Right lobe of liver (tissue), 6 donors: ENCODE results near the gene PKP3. TPM values are rescaled to one million over a fixed set of nuclear protein-coding genes. Genes with fewer than 3 reads are reported as not detected.

Experiments used
- ATAC-seq, 4 donors: fragments of 200-7000 bp; cut with Tn5 transposase; one replicate each; pipeline ENCODE4 v1.9.1; 2020; ENCODE audit warnings: mild to moderate bottlenecking in 4 of 4, moderate library complexity in 4 of 4
- DNase-seq, 3 donors: peaks; one replicate each; pipeline ENCODE4 v3.0.0-alpha.2; 2020
- H3K27ac ChIP-seq, 3 donors: fragments of 200-600 bp; one replicate each; pipeline ENCODE4 v1.8.0; 2022
- H3K27me3 ChIP-seq, 2 donors: fragments of 200-600 bp; one replicate each; pipeline ENCODE4 v1.8.0; 2022
- H3K36me3 ChIP-seq, 4 donors: fragments of 200-600 bp; sonication (generic) in 1 of 4; one replicate each; pipeline versions ENCODE4 v1.5.1 to v1.8.0; 2017 to 2022; ENCODE audit warnings: control low read depth in 1 of 4
- H3K4me1 ChIP-seq, 4 donors: fragments of 200-600 bp; sonication (generic) in 1 of 4; one replicate each; pipeline versions ENCODE4 v1.5.1 to v1.8.0; 2017 to 2022; ENCODE audit warnings: control low read depth in 1 of 4
- H3K4me3 ChIP-seq, 3 donors: fragments of 200-600 bp; one replicate each; pipeline ENCODE4 v1.8.0; 2022
- H3K9me3 ChIP-seq, 4 donors: fragments of 200-600 bp; sonication (generic) in 1 of 4; one replicate each; pipeline versions ENCODE4 v1.5.1 to v1.8.0; 2017 to 2022; ENCODE audit warnings: control low read depth in 1 of 4
- CTCF ChIP-seq, 4 donors: fragments of 200-600 bp in 3 of 4; fragments of 450-650 bp in 1 of 4; IDR thresholded peaks; one replicate each; pipeline versions ENCODE4 v1.5.1 to v1.8.0; 2016 to 2022; ENCODE audit warnings: antibody characterized with exemption in 4 of 4, mild to moderate bottlenecking in 2 of 4
- POLR2A ChIP-seq: fragments of 450-650 bp; IDR thresholded peaks from one replicate; pipeline ENCODE4 v1.6.1; 2017; ENCODE audit warnings: antibody characterized with exemption, mild to moderate bottlenecking
- WGBS: methylation state at CpG from one replicate; pipeline ENCODE4 v1.1.6; 2018; ENCODE audit warnings: low coverage, low lambda C conversion rate; ENCODE audit not compliant: insufficient coverage; ENCODE audit errors: missing lambda C conversion rate; 5-methylcytosine and 5-hydroxymethylcytosine counted together
- intact Hi-C, 2 donors: fragments of 100-400 bp; cut with DNase I; formaldehyde crosslinking; loops; one replicate each; pipeline versions ENCODE4 v1.11.2 to v1.14.1; 2022
- total RNA-seq, 6 experiments: library from RNA; depleted of rRNA in 2 of 6; stranded (reverse); fragments of >200 nt in 2 of 6; fragmentation: NEBNext Ultra II Directional in 3 of 6; extraction: Animal tissue kit (Norgen Biotek cat#: 25700) in 3 of 6; gene quantifications; one replicate each; pipeline versions ENCODE4 v1.1.0 to v1.2.4, GENCODE V29; 2016 to 2023
- donor health status: DM: no; HTN: yes; CAD: no.
- donor health status: DM: no; HTN: no; CAD: no.
- donor health status: DM: no; HTN: no; CAD: no.
- donor health status: DM: no; HTN: yes; CAD: no.
- donor health status: DM: no; HTN: yes; CAD: no.

The PKP3 gene
- total RNA-seq, 6 experiments from 2014 or later = 0.43 to 1.5 (median 0.47) TPM; not detected in 3

DNA sequence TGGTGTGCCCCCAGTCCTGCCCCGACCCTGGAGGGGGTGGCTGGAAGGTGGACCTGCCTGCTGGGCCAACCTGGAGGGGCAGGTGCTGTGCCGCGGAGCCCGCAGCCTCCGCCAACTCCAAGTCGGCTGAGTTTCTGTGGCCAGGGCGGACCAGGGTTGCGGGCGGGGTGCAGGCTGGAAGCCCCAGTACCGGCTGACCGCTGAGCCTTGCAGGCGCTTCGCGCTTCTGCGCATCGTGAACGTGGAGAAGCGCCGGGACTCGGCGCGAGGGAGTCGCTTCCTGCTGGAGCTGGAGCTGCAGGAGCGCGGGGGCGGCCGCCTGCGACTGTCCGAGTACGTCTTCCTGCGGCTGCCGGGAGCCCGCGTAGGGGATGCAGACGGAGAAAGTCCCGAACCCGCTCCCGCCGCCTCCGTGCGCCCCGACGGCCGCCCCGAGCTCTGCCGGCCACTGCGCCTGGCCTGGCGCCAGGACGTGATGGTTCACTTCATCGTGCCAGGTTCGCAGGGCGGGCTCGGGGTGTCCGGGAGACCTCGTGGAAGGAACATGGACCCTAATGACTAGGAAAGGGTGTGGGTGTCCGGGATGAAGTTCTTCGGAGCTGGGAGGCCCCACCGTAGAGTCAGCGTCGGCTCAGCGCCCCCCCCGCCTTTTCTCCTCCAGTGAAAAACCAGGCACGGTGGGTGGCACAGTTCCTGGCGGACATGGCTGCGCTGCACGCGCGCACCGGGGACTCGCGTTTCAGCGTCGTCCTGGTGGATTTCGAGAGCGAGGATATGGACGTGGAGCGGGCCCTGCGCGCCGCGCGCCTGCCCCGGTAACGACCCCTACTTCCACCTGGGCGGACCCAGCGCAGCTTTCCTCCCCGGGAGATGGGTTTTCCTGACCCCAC lies 14.6 kb upstream of the PKP3 start:
- DNase-seq (peak in 1 of 3 donors; percentile 45), ATAC-seq (no peak)
- intact Hi-C loops = no loop called here
- no peak overlapping the region for H3K27ac ChIP-seq
- H3K36me3 ChIP-seq = no peaks in the 10 kb centered on the region
- WGBS = 91% methylated on average over 35 of the region's 87 CpGs
- H3K9me3 ChIP-seq = no peaks in the 10 kb centered on the region
- no peak for TF ChIP-seq POLR2A
- no peak for TF ChIP-seq CTCF (IDR thresholded peaks at IDR 0.05)
- no peaks in the 10 kb centered on the region for H3K4me1 ChIP-seq
- no peak overlapping the region for H3K4me3 ChIP-seq
- no peaks in the 10 kb centered on the region for H3K27me3 ChIP-seq

DNA sequence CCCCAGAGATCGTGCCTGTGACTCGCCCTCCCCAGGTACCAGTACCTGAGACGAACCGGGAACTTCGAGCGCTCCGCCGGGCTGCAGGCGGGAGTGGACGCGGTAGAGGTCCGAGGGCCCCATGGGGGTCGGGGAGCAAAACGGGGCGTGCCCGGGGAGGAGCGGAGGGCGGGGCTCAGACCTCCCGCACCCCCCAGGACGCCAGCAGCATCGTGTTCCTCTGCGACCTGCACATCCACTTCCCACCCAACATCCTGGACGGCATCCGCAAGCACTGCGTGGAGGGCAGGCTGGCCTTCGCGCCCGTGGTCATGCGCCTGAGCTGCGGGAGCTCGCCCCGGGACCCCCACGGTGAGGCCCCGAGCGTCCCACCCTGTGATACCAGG lies 13.9 kb upstream of the PKP3 start:
- DNase-seq (peak in 1 of 3 donors; percentile 44), ATAC-seq (no peak)
- no peaks in the 10 kb centered on the region for H3K9me3 ChIP-seq
- H3K27me3 ChIP-seq = no peaks in the 10 kb centered on the region
- no CpG with 5 or more reads among the region's 35 CpGs for WGBS
- intact Hi-C loops = no loop called here
- H3K27ac ChIP-seq = no peak overlapping the region
- H3K36me3 ChIP-seq = no peaks in the 10 kb centered on the region
- H3K4me1 ChIP-seq = no peaks in the 10 kb centered on the region
- no peak for TF ChIP-seq POLR2A
- no peak for TF ChIP-seq CTCF (IDR thresholded peaks at IDR 0.05)
- H3K4me3 ChIP-seq = no peak overlapping the region

- TF ChIP-seq POLR2A = no peak
- no peak for TF ChIP-seq CTCF (IDR thresholded peaks at IDR 0.05)
- Histone ChIP-seq H3K27ac (no peak overlapping the region), H3K27me3 (no peaks in the 10 kb centered on the region), H3K9me3 (no peaks in the 10 kb centered on the region), H3K4me1 (no peaks in the 10 kb centered on the region), H3K36me3 (no peaks in the 10 kb centered on the region), H3K4me3 (no peak overlapping the region)
- no peak for DNase-seq
- WGBS = no CpG with 5 or more reads among the region's 23 CpGs
- intact Hi-C loops = no loop called here
- no peak for ATAC-seq
These were observed 13.5 kb upstream of the PKP3 start for GRCh38 chr11:380491-380890.

GRCh38 chr11:380996-381395 lies 13.0 kb upstream of the PKP3 start:
- TF ChIP-seq POLR2A = no peak
- TF ChIP-seq CTCF (IDR thresholded peaks at IDR 0.05) = no peak
- DNase-seq (no peak), ATAC-seq (no peak)
- Histone ChIP-seq H3K4me1 (no peaks in the 10 kb centered on the region), H3K36me3 (no peaks in the 10 kb centered on the region), H3K27me3 (no peaks in the 10 kb centered on the region), H3K27ac (no peak overlapping the region), H3K9me3 (no peaks in the 10 kb centered on the region), H3K4me3 (no peak overlapping the region)
- WGBS = no CpG with 5 or more reads among the region's 14 CpGs
- intact Hi-C loops = no loop called here
